Sigmoid colon (tissue), 4 donors: Measurements from ENCODE around the gene CABP5.

Experiments used
- POLR2A ChIP-seq, 2 donors: fragments of 450-650 bp; IDR thresholded peaks; one replicate each; pipeline ENCODE4 v1.6.1; 2016; ENCODE audit warnings: antibody characterized with exemption in 2 of 2, mild to moderate bottlenecking in 2 of 2, moderate library complexity in 2 of 2
- POLR2AphosphoS5 ChIP-seq, 4 donors: sonication (generic); formaldehyde crosslinking; IDR thresholded peaks; one replicate each; pipeline ENCODE4 v1.6.1; 2017; ENCODE audit warnings: antibody characterized with exemption in 4 of 4
- TF ChIP-seq, protein P1 (sequence below), 4 experiments: fragments of 450-650 bp in 3 of 4; fragments of 200-600 bp in 1 of 4; IDR thresholded peaks; one replicate each; pipeline ENCODE4 v1.5.1; 2016 to 2019; ENCODE audit warnings: antibody characterized with exemption in 4 of 4, mild to moderate bottlenecking in 3 of 4, moderate library complexity in 2 of 4

DNA sequence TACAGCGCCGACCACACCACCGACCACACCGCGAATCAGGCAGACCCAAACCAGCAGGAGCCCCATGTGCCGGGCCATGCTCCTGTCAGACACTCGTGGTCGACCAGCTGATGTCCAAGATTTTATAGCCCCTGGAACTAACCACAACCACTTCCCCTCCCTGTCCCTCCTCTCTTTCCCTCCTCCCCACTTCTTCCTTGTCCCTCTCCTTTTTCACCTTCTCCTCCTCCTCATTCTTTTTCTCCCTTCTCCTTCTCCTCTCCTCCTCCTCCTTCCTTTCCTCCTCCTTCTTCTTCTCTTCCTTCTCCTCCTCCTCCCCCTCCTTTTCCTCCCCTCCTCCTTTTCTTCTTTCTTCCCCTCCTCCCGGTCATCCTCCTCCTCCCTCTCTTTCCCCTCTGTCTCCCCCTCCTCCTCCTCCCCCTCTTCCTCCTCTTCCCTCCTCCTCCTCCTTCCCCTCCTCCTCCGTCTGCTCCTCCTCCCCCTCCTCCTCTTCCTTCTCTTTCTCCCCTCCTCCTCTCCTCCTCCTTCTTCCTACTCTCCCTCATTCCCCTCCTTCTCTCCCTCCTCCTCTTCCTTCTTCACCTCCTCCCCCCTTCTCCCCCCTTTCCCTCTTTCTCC is 52.6 kb downstream of the CABP5 start:
- no peak for TF ChIP-seq POLR2A (IDR thresholded peaks at IDR 0.05)
- TF ChIP-seq, protein P1, sequence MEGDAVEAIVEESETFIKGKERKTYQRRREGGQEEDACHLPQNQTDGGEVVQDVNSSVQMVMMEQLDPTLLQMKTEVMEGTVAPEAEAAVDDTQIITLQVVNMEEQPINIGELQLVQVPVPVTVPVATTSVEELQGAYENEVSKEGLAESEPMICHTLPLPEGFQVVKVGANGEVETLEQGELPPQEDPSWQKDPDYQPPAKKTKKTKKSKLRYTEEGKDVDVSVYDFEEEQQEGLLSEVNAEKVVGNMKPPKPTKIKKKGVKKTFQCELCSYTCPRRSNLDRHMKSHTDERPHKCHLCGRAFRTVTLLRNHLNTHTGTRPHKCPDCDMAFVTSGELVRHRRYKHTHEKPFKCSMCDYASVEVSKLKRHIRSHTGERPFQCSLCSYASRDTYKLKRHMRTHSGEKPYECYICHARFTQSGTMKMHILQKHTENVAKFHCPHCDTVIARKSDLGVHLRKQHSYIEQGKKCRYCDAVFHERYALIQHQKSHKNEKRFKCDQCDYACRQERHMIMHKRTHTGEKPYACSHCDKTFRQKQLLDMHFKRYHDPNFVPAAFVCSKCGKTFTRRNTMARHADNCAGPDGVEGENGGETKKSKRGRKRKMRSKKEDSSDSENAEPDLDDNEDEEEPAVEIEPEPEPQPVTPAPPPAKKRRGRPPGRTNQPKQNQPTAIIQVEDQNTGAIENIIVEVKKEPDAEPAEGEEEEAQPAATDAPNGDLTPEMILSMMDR (IDR thresholded peaks at IDR 0.05) = no peak
- TF ChIP-seq POLR2AphosphoS5 (IDR thresholded peaks at IDR 0.05) = no peak
